ENCODE results near the gene TSC2. TPM values are rescaled to one million over a fixed set of nuclear protein-coding genes. Genes with fewer than 3 reads are reported as not detected.

Gene TSC2
- 32.8 and 36.2 TPM in 2 replicates for total RNA-seq

DNA sequence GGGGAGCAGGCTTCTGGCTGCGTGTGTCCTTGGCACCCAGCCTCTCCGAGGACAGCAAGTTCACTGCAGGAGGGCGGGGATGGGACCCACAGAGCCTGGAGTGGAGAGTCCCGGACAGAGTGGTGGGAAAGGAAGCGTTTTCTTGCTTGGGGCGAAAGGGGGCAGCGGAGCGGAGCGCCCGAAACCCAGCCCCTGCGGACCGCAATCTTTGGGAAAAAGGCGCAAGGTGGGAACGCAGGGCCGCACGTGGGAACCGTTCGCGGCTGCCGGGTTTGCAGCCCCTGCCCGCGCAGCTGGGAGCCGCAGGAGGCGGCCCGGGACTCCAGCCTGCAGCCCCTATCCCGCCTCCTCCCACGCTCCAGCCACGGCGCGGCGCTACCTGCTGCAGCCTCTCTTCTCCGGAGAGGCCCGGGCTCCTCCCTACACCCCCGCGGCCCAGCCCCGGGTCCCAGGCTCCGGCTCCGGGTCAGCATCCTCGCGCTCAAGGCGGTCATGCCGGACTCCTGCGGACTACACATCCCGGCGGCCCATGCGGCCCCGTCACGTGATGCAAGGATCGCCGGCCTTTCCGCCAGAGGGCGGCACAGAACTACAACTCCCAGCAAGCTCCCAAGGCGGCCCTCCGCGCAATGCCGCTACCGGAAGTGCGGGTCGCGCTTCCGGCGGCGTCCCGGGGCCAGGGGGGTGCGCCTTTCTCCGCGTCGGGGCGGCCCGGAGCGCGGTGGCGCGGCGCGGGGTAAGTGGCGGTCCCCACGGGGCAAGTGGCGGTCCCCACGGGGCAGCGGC lies at the start of gene TSC2, which contains the start of gene NTHL1:
Gene TSC2 (plus strand): TSS at position 656 of the 786 bp plus-strand sequence. CDS start 631 bp downstream, outside the sequence.
Gene NTHL1 (minus strand): TSS at position 505 of the 786 bp plus-strand sequence. CDS start 11 bp downstream, at position 494.

GRCh38 chr16:2009791-2010510 lies 37.8 kb upstream of the TSC2 start, which contains the start of gene ZNF598:
Gene ZNF598, minus strand, starts transcription at chr16:2009821.

DNA sequence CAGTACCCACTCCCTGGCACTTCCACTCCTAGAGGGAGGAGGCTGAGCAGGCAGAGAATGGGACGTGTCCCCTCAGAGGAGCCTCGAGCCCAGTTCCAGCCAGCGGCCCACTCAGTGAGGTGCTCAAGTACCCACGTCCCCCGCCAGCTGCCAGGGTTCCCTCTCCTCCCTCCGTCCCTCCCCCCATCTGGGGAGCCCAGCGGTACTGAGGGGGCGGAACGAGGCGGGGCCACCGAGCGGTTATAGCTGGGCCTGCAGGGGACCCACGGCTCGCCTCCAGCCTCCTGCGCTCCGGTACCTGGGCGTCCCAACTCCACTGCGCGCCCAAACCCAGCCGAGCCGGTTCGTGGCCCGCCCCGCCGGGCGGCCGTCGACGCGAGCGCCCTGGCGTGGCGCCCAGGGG lies 28.3 kb upstream of the TSC2 start, which contains the start of gene NPW:
Gene NPW (plus strand): TSS at position 268 of the 403 bp plus-strand sequence.

DNA sequence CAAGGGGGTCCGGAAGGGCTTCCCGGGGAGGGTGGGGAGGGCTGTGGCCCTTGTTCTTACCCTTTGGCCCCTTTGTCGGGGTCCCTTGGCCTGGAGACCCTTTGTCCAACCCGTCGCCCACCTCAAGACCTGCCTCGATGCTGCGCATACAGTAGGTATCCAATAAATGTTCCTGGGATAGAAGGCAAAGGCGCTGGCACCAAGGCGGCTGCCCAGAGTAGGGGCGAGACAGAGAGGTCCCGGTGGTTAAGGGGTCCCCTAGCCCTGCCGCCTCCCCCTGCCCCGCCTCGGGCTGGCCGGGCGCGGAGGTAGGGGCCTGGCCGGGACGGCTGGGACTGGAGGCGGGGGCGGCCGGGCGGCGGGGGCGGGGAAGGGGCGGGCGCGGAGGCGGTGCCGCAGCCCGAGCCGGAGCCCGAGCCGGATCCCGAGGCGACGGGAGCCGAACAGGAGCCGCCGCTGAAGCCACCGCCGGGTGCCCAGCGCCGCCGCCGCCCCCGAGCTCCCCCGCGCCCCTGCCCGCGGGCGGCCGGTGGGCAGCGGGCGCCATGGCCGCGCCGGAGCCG lies 21.2 kb upstream of the TSC2 start, which contains the start of gene NHERF2:
Gene NHERF2 (plus strand): TSS at position 442 of the 563 bp plus-strand sequence. CDS start 104 bp downstream, at position 546.

GRCh38 chr16:2135770-2136490 lies 88.1 kb downstream of the TSC2 start, which contains the start of gene PKD1:
Gene PKD1, minus strand, starts transcription at chr16:2135898. Its CDS starts 209 bp downstream, at chr16:2135689.

Other genes starting within 250 kb of the TSC2 start
- 78.4 and 81.5 TPM in 2 replicates for gene HAGH, start 221.2 kb upstream of the TSC2 start, total RNA-seq
- gene FAHD1, start 220.8 kb upstream of the TSC2 start, total RNA-seq = 126 and 137 TPM in 2 replicates
- under 0.01 and 0.30 TPM in 2 replicates for gene MEIOB, start 175.8 kb upstream of the TSC2 start, total RNA-seq
- gene HS3ST6, start 129.6 kb upstream of the TSC2 start, total RNA-seq = not detected in 2 replicates
- 6.5 and 8.1 TPM in 2 replicates for gene MSRB1, start 104.8 kb upstream of the TSC2 start, total RNA-seq
- gene RPL3L, start 93.3 kb upstream of the TSC2 start, total RNA-seq = not detected in 2 replicates
- 143 and 149 TPM in 2 replicates for gene NDUFB10, start 88.4 kb upstream of the TSC2 start, total RNA-seq
- 1,321 and 2,704 TPM in 2 replicates for gene RPS2, start 83.2 kb upstream of the TSC2 start, total RNA-seq
- gene RNF151, start 81.1 kb upstream of the TSC2 start, total RNA-seq = not detected in 2 replicates
- 56.5 and 105 TPM in 2 replicates for gene TBL3, start 75.9 kb upstream of the TSC2 start, total RNA-seq
- gene NOXO1, start 66.5 kb upstream of the TSC2 start, total RNA-seq = not detected in 2 replicates
- gene GFER, start 63.8 kb upstream of the TSC2 start, total RNA-seq = 18.7 and 20.1 TPM in 2 replicates
- 4.3 and 4.9 TPM in 2 replicates for gene SYNGR3, start 58.0 kb upstream of the TSC2 start, total RNA-seq
- gene ZNF598, start 38.2 kb upstream of the TSC2 start, total RNA-seq = 18.1 and 18.2 TPM in 2 replicates
- 2.0 TPM in 1 of 2 replicates, not detected in the other for gene NPW, start 28.2 kb upstream of the TSC2 start, total RNA-seq
- 21.8 and 46.0 TPM in 2 replicates for gene NHERF2, start 21.1 kb upstream of the TSC2 start, total RNA-seq
- gene NTHL1, start 151 bp upstream of the TSC2 start, total RNA-seq = 72.1 and 79.2 TPM in 2 replicates
- gene PKD1, start 87.9 kb downstream of the TSC2 start, total RNA-seq = 40.4 and 45.8 TPM in 2 replicates
- gene RAB26, start 100.6 kb downstream of the TSC2 start, total RNA-seq = 1.6 and 1.8 TPM in 2 replicates
- gene TRAF7, start 107.8 kb downstream of the TSC2 start, total RNA-seq = 79.5 and 81.9 TPM in 2 replicates
- gene CASKIN1, start 148.6 kb downstream of the TSC2 start, total RNA-seq = 0.32 TPM in 1 of 2 replicates, not detected in the other
- gene MLST8, start 157.5 kb downstream of the TSC2 start, total RNA-seq = 14.0 and 18.5 TPM in 2 replicates
- 3.3 and 8.1 TPM in 2 replicates for gene BRICD5, start 162.9 kb downstream of the TSC2 start, total RNA-seq
- gene PGP, start 166.9 kb downstream of the TSC2 start, total RNA-seq = 24.2 and 28.3 TPM in 2 replicates
- 30.2 and 36.2 TPM in 2 replicates for gene E4F1, start 175.6 kb downstream of the TSC2 start, total RNA-seq
- gene DNASE1L2, start 188.5 kb downstream of the TSC2 start, total RNA-seq = 0.97 and 1.4 TPM in 2 replicates
- 33.8 and 45.7 TPM in 2 replicates for gene ECI1, start 203.6 kb downstream of the TSC2 start, total RNA-seq
- 67.0 and 81.9 TPM in 2 replicates for gene RNPS1, start 220.1 kb downstream of the TSC2 start, total RNA-seq

Data from epithelial cell of umbilical artery (primary cell).